Stomach (tissue), 9 donors: ENCODE data around the gene XRN1. TPM values are rescaled to one million over a fixed set of nuclear protein-coding genes. Genes with fewer than 3 reads are reported as not detected.

Source experiments
- DNase-seq, 2 donors: peaks; one replicate each; pipeline versions ENCODE4 v3.0.0 to v3.0.0-alpha.2; 2013 to 2019
- H3K27ac ChIP-seq, 5 donors: fragments of 200-600 bp in 4 of 5; sonication (generic) in 4 of 5; one replicate each; pipeline ENCODE4 v1.5.1; 2013 to 2019; ENCODE audit warnings: mild to moderate bottlenecking in 1 of 5, moderate library complexity in 1 of 5
- H3K27me3 ChIP-seq, 3 donors: fragments of 200-600 bp; sonication (generic); one replicate each; pipeline ENCODE4 v1.5.1; 2017 to 2019; ENCODE audit warnings: mixed run types in 1 of 3
- H3K36me3 ChIP-seq, 4 donors: fragments of 200-600 bp; sonication (generic); 1 replicate in 3 of 4; 2 replicates in 1 of 4; pipeline ENCODE4 v1.5.1; 2016 to 2019
- H3K4me1 ChIP-seq, 4 donors: fragments of 200-600 bp; sonication (generic); one replicate each; pipeline ENCODE4 v1.5.1; 2016 to 2019
- H3K4me3 ChIP-seq, 4 donors: fragments of 200-600 bp; sonication (generic) in 3 of 4; one replicate each; pipeline ENCODE4 v1.5.1; 2016 to 2019; ENCODE audit warnings: mild to moderate bottlenecking in 1 of 4
- H3K9me3 ChIP-seq, 4 donors: fragments of 200-600 bp; sonication (generic); one replicate each; pipeline ENCODE4 v1.5.1; 2016 to 2019
- EP300 ChIP-seq: sonication (generic); formaldehyde crosslinking; IDR thresholded peaks from one replicate; pipeline ENCODE4 v1.6.1; 2017; ENCODE audit warnings: antibody characterized with exemption
- POLR2A ChIP-seq, 4 donors: fragments of 450-650 bp; IDR thresholded peaks; one replicate each; pipeline ENCODE4 v1.6.1; 2016; ENCODE audit warnings: antibody characterized with exemption in 4 of 4, control low read depth in 2 of 4, mild to moderate bottlenecking in 1 of 4, moderate library complexity in 1 of 4
- POLR2AphosphoS5 ChIP-seq, 3 donors: sonication (generic); formaldehyde crosslinking; IDR thresholded peaks; one replicate each; pipeline ENCODE4 v1.6.1; 2016; ENCODE audit warnings: antibody characterized with exemption in 3 of 3
- WGBS, 5 donors: extraction: QIAGEN DNeasy Blood & Tissue Kit in 3 of 5; methylation state at CpG; one replicate each; pipeline versions ENCODE4 v1.1.5 to v1.1.7; 2013 to 2018; 5-methylcytosine and 5-hydroxymethylcytosine counted together
- intact Hi-C: fragments of 100-400 bp; cut with DNase I; formaldehyde crosslinking; loops from one replicate; pipeline ENCODE4 v1.15.1; 2023; ENCODE audit warnings: low total_unique reads
- polyA plus RNA-seq, 3 donors: library from polyadenylated mRNA; stranded (reverse); fragments of 200-250 nt; gene quantifications; one replicate each; pipeline ENCODE4 v1.2.3, GENCODE V29; 2013
- total RNA-seq, 5 donors: library from RNA; depleted of rRNA; stranded (reverse); fragments of >200 nt; gene quantifications; one replicate each; pipeline versions ENCODE4 v1.1.0 to v1.2.3, GENCODE V29; 2014 to 2016
- TF ChIP-seq, protein P1 (sequence below), 7 experiments: fragments of 450-650 bp in 4 of 7; fragments of 200-600 bp in 3 of 7; sonication (generic) in 3 of 7; IDR thresholded peaks; one replicate each; pipeline ENCODE4 v1.5.1; 2016 to 2019; ENCODE audit warnings: antibody characterized with exemption in 7 of 7, control low read depth in 2 of 7, mild to moderate bottlenecking in 1 of 7
- donor health status: healthy with polysubstance abuse.
- donor health status: Bipolar disorder and iron deficiency.
- donor health status: healthy.

The XRN1 gene
- total and polyA plus RNA-seq, 8 donors, result 2.3 to 122 (median 25.9) TPM

DNA sequence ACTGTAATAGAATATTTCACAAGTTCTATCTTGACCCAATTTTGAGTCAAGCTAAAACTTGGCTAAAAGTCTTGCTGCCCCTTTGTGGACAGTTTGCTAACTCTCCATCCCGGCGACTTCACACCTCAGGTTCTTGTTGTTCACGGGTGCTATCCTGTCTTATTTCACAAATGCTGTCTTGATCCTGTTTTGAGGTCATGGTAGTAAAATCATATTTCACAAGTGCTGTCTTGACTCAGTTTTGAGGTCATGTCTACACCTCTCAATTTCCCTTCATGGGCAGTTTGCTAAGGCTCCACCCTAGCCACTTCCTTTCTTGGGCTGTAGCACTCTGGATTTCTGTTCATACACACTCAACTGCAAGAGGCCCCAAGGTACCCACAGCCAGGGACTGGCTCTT lies 177.4 kb downstream of the XRN1 start:
- Histone ChIP-seq H3K4me1 (no peaks in the 10 kb centered on the region), H3K27ac (peak overlapping the region in 1 of 5 donors; percentile 4), H3K36me3 (no peaks in the 10 kb centered on the region), H3K4me3 (no peak overlapping the region), H3K9me3 (no peaks in the 10 kb centered on the region), H3K27me3 (no peaks in the 10 kb centered on the region)
- TF ChIP-seq POLR2AphosphoS5 (IDR thresholded peaks at IDR 0.05), result no peak
- TF ChIP-seq EP300, result no peak
- no peak for TF ChIP-seq POLR2A (IDR thresholded peaks at IDR 0.05)
- TF ChIP-seq, protein P1, sequence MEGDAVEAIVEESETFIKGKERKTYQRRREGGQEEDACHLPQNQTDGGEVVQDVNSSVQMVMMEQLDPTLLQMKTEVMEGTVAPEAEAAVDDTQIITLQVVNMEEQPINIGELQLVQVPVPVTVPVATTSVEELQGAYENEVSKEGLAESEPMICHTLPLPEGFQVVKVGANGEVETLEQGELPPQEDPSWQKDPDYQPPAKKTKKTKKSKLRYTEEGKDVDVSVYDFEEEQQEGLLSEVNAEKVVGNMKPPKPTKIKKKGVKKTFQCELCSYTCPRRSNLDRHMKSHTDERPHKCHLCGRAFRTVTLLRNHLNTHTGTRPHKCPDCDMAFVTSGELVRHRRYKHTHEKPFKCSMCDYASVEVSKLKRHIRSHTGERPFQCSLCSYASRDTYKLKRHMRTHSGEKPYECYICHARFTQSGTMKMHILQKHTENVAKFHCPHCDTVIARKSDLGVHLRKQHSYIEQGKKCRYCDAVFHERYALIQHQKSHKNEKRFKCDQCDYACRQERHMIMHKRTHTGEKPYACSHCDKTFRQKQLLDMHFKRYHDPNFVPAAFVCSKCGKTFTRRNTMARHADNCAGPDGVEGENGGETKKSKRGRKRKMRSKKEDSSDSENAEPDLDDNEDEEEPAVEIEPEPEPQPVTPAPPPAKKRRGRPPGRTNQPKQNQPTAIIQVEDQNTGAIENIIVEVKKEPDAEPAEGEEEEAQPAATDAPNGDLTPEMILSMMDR (IDR thresholded peaks at IDR 0.05), result no peak
- DNase-seq, result peak in 1 of 2 donors; percentile 23
- 63 to 87% (median 84%) methylated on average over 3 of the region's 3 CpGs for WGBS, 5 donors
- intact Hi-C loops, result no loop called here

DNA sequence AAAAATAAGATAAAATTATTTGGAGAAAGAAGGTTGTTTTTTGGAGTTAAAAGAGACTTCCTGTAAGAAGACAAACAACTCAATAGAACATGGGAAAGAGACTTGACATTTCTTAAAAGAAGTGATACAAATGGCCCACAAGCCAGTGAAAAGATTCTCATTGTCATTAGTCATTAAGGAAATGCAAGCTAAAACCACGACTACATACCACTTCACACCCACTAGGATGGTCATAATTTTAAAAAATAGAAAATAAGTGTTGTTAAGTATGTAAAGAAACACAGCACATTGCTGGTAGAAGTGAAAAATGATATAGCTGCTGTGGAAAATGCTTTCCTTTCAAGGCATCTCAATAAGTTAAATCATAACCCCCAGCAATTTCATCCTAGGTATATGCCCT lies 178.1 kb downstream of the XRN1 start:
- no peaks in the 10 kb centered on the region for H3K9me3 ChIP-seq
- H3K36me3 ChIP-seq, result no peaks in the 10 kb centered on the region
- no peaks in the 10 kb centered on the region for H3K4me1 ChIP-seq
- H3K27me3 ChIP-seq, result no peaks in the 10 kb centered on the region
- DNase-seq, result no peak
- WGBS, 5 donors, result 55 to 78% (median 60%) methylated on average over 1 of the region's 1 CpG
- no peak overlapping the region for H3K27ac ChIP-seq
- intact Hi-C loops, result no loop called here
- H3K4me3 ChIP-seq, result no peak overlapping the region
- TF ChIP-seq POLR2AphosphoS5 (IDR thresholded peaks at IDR 0.05) (no peak), POLR2A (IDR thresholded peaks at IDR 0.05) (no peak), EP300 (no peak)
- TF ChIP-seq, protein P1 (IDR thresholded peaks at IDR 0.05), result no peak

DNA sequence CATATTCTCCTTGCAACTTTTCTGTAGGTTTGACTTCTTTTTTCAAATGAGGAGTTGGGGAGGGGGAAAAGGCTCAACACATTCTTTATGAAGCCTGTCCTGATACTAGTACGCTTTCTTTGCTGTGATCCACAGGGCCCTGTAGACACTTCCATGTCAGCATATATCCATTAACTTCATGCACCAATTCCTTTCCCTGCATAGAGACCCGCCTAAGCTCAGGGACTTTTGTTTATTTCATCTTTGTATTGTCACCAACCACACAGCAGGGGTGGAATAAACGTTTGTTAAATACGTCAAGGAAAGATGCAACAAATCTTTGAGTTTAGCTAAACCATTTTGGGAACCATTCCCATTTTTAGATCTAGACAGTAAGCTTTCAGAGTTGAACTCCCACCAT lies 179.4 kb downstream of the XRN1 start:
- intact Hi-C loops, result no loop called here
- WGBS, 5 donors, result 65 to 80% (median 72%) methylated on average over 4 of the region's 4 CpGs
- no peak overlapping the region for H3K27ac ChIP-seq

DNA sequence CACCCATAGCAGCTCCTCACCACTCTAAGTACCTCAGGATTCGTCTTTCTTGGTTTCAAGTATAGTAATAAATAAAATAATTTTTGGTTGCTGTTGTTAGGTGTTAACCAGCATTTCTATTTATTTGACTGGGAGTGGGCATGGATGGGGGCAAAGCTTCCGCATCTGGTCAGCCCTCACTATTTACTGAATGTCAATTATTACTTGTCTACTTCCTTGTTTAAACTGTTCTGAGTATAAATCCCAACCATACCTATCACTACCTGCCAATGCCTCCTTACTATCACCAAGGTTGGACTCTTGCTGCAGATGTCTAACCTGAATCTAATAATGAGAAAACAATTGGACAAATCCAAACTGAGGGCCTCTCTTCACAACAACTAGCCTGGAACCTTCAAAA lies 180.6 kb downstream of the XRN1 start:
- TF ChIP-seq, protein P1 (IDR thresholded peaks at IDR 0.05), result no peak

More for the DNA sequence above, 179.4 kb downstream of the XRN1 start:
- TF ChIP-seq, protein P1 (IDR thresholded peaks at IDR 0.05), result no peak
- TF ChIP-seq POLR2A (IDR thresholded peaks at IDR 0.05), result no peak
- TF ChIP-seq EP300, result no peak
- no peak for TF ChIP-seq POLR2AphosphoS5 (IDR thresholded peaks at IDR 0.05)
- peak in 1 of 2 donors; percentile 20 for DNase-seq
- Histone ChIP-seq H3K36me3 (no peaks in the 10 kb centered on the region), H3K4me3 (no peak overlapping the region), H3K4me1 (no peaks in the 10 kb centered on the region), H3K27me3 (no peaks in the 10 kb centered on the region), H3K9me3 (no peaks in the 10 kb centered on the region)

More for the DNA sequence above, 180.6 kb downstream of the XRN1 start:
- H3K4me3 ChIP-seq, result no peak overlapping the region
- no peaks in the 10 kb centered on the region for H3K4me1 ChIP-seq
- intact Hi-C loops, result no loop called here
- no peaks in the 10 kb centered on the region for H3K36me3 ChIP-seq
- no peak overlapping the region for H3K27ac ChIP-seq
- H3K27me3 ChIP-seq, result no peaks in the 10 kb centered on the region
- 34 to 56% (median 48%) methylated on average over 2 of the region's 2 CpGs for WGBS, 5 donors
- no peaks in the 10 kb centered on the region for H3K9me3 ChIP-seq
- peak in 1 of 2 donors; percentile 27 for DNase-seq
